ENCODE measurements around the gene KCNA1.
"Not testable (repeated sequence)": the region's sequence is repeated elsewhere in the genome, so short reads cannot be mapped to it uniquely, and the experiment has no call there.

The KCNA1 gene

GRCh38 chr12:4909734-4910501 lies at the start of gene KCNA1:
KCNA1 (plus strand) TSS chr12:4909905; CDS start chr12:4911379, 1,474 bp downstream.
- no peak for DNase-seq

- no peak for DNase-seq
Observed at GRCh38 chr12:4860741-4861140, 49.0 kb upstream of the KCNA1 start.

DNA sequence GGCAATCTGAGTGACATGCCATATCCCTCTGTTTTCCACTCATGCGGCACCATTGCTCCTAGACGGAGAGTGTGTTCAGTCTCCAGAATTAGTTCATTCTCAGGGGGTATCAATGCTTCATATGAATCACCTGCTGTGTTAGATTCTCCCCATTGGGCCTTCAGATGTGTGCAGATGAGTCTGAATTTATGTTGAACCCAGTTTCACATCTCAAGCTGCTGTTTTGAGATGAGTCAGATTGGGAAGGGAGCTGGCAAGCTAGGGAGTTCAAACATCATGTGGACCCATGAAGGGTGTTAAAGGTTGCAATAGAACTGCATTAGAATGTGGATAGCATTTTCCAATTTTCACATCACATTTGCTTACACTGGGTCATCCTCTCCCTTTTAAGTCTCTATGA lies 46.9 kb upstream of the KCNA1 start:
- no peak for DNase-seq

DNA sequence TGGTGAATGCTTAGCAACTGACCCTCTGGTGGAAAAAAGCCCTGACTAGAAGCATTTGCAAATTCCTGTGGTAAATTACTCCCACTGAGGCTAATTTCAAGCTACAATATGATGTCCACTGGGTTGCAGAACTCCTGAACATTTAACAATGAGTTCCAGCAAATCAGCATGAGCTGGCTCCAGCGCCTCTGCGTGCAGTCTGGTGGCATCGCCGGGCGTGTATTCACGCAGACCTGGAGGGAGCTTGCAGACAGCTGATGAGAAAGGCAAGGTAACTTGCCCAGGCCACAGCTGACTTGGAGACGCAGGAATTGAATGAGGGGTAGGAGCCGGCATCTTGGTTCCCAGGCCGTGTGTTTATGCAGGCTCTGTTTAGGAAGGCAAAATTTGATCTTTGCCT lies 45.1 kb upstream of the KCNA1 start:
- no peak for DNase-seq

GRCh38 chr12:4865246-4865645 lies 44.5 kb upstream of the KCNA1 start:
- DNase-seq = no peak

DNA sequence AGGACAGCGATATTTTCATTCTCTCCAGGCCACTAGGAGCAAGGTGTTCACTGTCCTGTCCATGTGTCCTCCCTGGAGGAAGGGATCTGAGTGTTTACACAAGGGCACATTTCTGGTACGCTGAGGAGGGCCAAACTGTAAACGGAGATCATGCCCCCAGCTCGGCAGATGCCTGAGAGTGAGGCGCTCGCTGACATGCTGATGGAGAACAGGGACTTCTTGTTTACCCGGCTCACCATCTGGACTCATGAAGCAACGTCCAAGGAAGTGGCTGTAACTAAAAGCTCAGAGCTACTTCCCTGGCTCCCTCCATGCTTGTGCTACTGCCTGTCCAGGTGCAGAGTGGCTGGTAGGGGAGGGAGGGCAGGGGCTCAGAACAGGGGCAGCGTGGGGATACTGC lies 43.4 kb upstream of the KCNA1 start:
- DNase-seq = no peak

DNA sequence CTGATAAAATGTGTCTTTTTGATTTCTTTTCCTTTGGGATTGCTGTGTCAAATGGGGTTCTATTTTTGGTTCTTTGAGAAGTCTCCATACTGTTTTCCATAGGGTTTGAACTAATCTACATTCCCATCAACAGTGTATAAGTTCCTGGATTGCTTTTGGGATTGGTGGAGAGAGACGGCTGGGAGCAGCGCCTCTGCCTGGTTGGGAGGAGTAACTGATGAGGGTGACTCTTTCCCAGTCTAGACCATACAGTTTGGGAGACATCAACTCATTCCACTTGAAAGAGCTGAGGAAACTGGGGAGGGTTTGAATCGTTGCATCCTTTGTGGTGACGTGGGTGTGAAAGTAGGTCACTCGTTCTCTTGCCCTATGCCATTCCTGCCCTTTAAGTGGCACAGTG lies 42.3 kb upstream of the KCNA1 start:
- DNase-seq = no peak

DNA sequence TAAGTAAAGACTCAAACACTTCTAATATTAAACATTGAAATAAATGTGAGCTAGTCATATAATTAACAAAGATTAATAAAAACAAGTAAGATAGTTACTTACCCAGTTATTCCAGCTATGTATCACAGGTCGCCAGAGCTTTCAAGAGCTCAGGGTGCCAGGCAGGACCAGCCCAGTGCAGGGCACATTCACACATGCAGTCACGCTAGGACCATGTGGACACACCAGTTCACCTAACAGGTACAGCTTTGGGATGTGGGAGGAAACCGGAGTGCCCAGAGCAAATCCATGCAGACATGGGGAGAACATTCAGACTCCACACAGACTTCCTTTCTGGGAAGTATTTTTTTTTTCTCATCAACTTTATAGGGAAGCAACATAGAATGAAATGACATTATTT lies 39.3 kb upstream of the KCNA1 start:
- DNase-seq = no peak

- no peak for DNase-seq
Observed at GRCh38 chr12:4871514-4871913, 38.2 kb upstream of the KCNA1 start.

- DNase-seq = no peak
Observed at GRCh38 chr12:4873947-4874346, 35.8 kb upstream of the KCNA1 start.

GRCh38 chr12:4874671-4875070 lies 35.0 kb upstream of the KCNA1 start:
- peak; percentile 22 for DNase-seq

DNA sequence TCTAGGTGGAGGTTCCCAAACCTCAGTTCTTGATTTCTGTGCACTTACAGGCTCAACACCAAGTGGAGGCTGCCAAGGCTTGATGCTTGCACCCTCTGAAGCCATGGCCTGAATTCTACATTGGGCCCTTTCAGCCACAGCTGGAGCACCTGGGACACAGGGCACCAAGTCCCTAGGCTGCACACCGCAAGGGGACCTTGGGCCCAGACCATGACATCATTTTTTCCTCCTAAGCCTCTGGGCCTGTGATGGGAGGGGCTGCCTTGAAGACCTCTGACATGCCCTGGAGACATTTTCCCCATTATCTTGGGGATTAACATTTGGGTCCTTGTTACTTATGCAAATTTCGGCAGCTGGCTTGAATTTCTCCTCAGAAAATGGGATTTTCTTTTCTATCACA lies 30.2 kb upstream of the KCNA1 start:
- not testable (repeated sequence) for DNase-seq

GRCh38 chr12:4881266-4882064 lies 28.2 kb upstream of the KCNA1 start:
- DNase-seq = no peak

DNA sequence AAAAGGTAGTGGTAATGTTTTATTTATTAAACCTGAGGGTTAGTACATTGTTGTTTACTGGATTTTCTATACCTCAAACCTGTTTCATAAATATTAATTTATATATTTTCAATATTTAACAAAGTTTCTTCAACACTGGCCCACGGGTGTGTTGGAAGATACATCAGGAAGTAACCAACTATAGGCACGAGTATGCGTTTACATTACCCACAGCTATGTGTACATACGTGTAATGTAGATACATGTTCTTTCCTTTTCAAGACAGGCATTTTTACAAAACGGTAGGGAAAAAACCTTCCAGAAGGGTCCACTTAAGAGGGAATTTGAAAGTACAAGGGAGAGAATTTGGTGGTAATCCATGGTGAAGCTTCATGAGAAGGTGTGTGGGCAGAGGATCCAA lies 17.8 kb upstream of the KCNA1 start:
- DNase-seq = no peak

GRCh38 chr12:4892418-4892817 lies 17.3 kb upstream of the KCNA1 start:
- no peak for DNase-seq

DNA sequence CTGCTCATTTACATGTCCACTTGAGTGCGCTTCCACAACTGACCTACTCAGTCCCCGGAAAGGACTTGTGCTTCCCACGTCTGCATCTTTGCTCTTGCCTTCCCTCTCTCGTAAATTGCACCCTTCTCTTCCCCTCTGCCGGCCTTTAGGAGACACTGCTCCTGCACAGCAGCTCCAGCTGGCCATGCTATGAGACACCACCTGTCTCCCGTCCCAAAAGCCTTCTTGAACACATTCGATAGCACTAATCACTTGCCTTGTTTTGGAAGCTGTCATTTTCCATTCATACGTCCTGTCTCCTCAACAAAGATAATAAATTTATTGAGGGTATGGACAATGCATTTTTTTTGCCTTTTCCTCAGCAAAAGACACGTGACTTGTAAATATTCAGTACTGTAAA lies 15.7 kb upstream of the KCNA1 start:
- no peak for DNase-seq

DNA sequence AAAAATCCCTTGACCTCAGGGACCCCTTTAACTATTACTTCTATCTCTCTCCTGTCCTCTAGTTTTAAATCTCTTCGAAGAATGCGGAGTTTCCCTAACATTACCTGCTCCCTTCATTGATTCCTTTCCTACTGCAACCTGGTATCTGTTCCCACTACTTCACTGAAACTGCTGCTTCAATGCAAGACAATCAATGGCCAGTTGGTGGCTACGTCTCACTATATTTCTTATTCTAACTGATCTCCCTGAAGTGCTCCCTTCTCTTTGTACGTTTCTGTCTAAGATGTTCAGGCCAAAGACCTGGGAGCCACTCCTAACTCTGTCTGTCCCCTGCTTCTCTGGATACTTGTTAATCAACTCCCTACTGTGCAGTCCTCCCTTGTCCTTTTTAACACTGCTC lies 10.3 kb upstream of the KCNA1 start:
- peak; percentile 36 for DNase-seq

- DNase-seq = no peak
Observed at GRCh38 chr12:4900327-4900726, 9.4 kb upstream of the KCNA1 start.

DNA sequence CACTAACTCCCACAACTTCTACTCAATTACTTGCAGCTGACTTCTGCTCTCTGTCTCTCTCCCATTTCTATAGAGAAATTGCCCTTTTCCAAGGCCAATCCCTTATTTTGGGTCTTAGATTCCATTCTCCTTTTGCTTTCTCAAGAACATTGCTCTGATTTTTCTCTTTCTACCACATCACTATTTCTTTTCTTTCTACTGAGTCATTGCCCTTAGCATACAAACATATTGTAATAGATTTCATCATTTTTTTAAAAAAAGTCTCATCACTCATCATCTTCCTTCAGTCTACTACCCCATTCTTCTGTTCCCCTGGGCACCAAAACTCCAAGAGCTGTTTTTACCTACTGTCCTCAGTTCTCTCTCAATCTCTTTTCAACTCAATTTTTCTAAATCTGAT lies 4.4 kb upstream of the KCNA1 start:
- DNase-seq = no peak

DNA sequence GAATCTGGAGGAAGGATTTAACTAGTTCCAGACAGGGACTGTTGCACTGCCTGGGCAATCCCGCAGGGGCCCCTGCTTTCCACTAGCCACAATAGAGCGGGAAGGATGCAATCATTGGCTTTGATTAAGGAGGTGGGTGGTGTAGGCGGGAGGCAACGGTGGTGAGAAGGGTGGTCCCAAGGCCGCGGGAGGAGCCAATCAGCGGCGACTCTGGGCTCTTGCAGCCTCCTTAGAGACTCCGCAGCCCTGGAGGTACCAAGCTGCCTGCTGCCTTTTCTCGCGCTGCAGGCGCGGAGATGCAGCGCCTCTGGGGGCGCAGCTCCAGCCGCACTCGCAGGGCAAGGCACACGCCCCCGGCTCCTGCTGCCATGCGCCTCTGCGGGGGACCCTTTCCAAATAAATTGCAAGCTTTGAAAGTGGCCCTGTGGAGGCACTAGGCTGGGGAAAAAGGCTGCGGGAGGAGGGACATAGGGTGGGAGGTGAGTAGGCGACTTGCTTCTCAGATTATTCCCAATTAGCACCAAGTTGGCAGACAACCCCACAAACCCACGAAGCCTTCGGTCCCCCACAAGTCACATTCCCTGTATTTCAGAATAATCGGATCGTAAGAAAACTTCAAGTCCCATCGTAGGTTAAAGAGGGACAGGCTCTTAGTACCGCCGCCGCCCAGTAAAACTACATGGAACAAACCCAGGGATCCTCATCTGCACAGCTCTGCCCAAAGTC lies 858 bp upstream of the KCNA1 start:
- peak; percentile 46 for DNase-seq

- DNase-seq = no peak
Observed at GRCh38 chr12:4909410-4909733, 333 bp upstream of the KCNA1 start.

- no peak for DNase-seq
Observed at GRCh38 chr12:4910502-4911315, 1.0 kb downstream of the KCNA1 start.

Measured in hematopoietic multipotent progenitor cell treated with erythropoietin and hydrocortisone succinate and interleukin-3 and kit ligand, for 4 days (in vitro differentiated cells).